ENCODE results near the gene NFATC2. TPM values are rescaled to one million over a fixed set of nuclear protein-coding genes. Genes with fewer than 3 reads are reported as not detected.

The NFATC2 gene
- total and polyA plus RNA-seq, 2 of the 8 experiments (the other 6 are each of a cell fraction or from before 2014, with no cell fraction given), result 0.27 to 0.91 TPM

- Histone ChIP-seq H4K91ac (replicated peaks; ENCODE audit: insufficient read length, low read length) (no peak overlapping the region), H2BK15ac (ENCODE audit: low read length) (no peak overlapping the region), H2AFZ (ENCODE audit: low read length) (no peak overlapping the region), H3K18ac (ENCODE audit: extremely low read depth, low read length) (no peak overlapping the region), H3K4me2 (ENCODE audit: insufficient read depth in 1 of 2, low read depth in 2 of 2, low read length in 2 of 2) (no peak overlapping the region), H4K5ac (ENCODE audit: insufficient read length, low read depth, low read length) (no peak overlapping the region), H3K27me3 (replicated peaks in 1 of 4; ENCODE audit: control insufficient read depth in 3 of 4, extremely low read depth in 1 of 4, insufficient read depth in 3 of 4, low read length in 3 of 4) (no peaks in the 10 kb centered on the region; a peak in 1 of 7 replicates), H3K14ac (ENCODE audit: insufficient read length) (no peak overlapping the region), H2AK5ac (ENCODE audit: low read depth, low read length) (no peak overlapping the region), H3K9me3 (ENCODE audit: insufficient read depth in 2 of 2, low read depth in 1 of 2, low read length in 1 of 2) (no peaks in the 10 kb centered on the region), H3K4me3 (ENCODE audit: extremely low read depth in 1 of 4, insufficient read depth in 2 of 4, low read depth in 3 of 4, low read length in 4 of 4) (no peak overlapping the region), H2BK20ac (ENCODE audit: low read length) (no peak overlapping the region), H3K9ac (replicated peaks in 1 of 4; ENCODE audit: extremely low read depth in 1 of 4, low read depth in 3 of 4, low read length in 3 of 4) (no peak overlapping the region), H3K4me1 (replicated peaks in 1 of 4; ENCODE audit: control insufficient read depth in 3 of 4, insufficient read depth in 4 of 4, low read length in 3 of 4) (peaks cover 2 to 15% (median 8%) of the 10 kb centered on the region in 4 experiments; a peak in 5 of 7 replicates), H2BK120ac (replicated peaks; ENCODE audit: low read depth, low read length) (no peak overlapping the region), H4K20me1 (replicated peaks in 1 of 2; ENCODE audit: control insufficient read depth in 1 of 2, insufficient read depth in 2 of 2, low read length in 2 of 2) (no peaks in the 10 kb centered on the region), H3K36me3 (ENCODE audit: control insufficient read depth in 2 of 4, insufficient read depth in 4 of 4, low read length in 3 of 4) (no peaks in the 10 kb centered on the region), H4K8ac (ENCODE audit: extremely low read depth, insufficient read depth, low read length) (no peak overlapping the region), H3K23me2 (ENCODE audit: low read depth, low read length) (no peaks in the 10 kb centered on the region), H3K56ac (replicated peaks; ENCODE audit: insufficient read length, low read depth, low read length) (no peak overlapping the region), H2BK5ac (ENCODE audit: low read depth, low read length) (no peak overlapping the region), H3K79me1 (ENCODE audit: low read depth, low read length) (no peaks in the 10 kb centered on the region), H3K79me2 (ENCODE audit: control insufficient read depth in 1 of 2, insufficient read depth in 2 of 2, low read length in 2 of 2) (no peaks in the 10 kb centered on the region), H2BK12ac (ENCODE audit: low read depth, low read length) (no peak overlapping the region), H3K23ac (ENCODE audit: insufficient read length) (no peak overlapping the region), H3K27ac (ENCODE audit: low read depth, low read length) (no peak overlapping the region), H3K4ac (replicated peaks; ENCODE audit: insufficient read length, low read depth, low read length) (no peak overlapping the region)
- TF ChIP-seq POU5F1 (IDR thresholded peaks at IDR 0.05; ENCODE audit: low read depth, low read length), result no peak
- TF ChIP-seq KDM4A (IDR thresholded peaks at IDR 0.05; ENCODE audit: low read depth, low read length, severe bottlenecking), result no peak
- no peak for TF ChIP-seq MAX (IDR thresholded peaks at IDR 0.05)
- TF ChIP-seq CEBPB (IDR thresholded peaks at IDR 0.05; ENCODE audit: low read depth, low read length), result no peak
- no peak for TF ChIP-seq RAD21 (IDR thresholded peaks at IDR 0.05 in 1 of 2, conservative IDR thresholded peaks at IDR 0.05 in 1 of 2; ENCODE audit: low read depth in 2 of 2, low read length in 2 of 2)
- TF ChIP-seq SP1 (IDR thresholded peaks at IDR 0.05; ENCODE audit: low read depth, low read length), result no peak
- no peak for TF ChIP-seq SIN3A (conservative IDR thresholded peaks at IDR 0.05 in 1 of 2, IDR thresholded peaks at IDR 0.05 in 1 of 2; ENCODE audit: low read depth in 1 of 2, low read length in 2 of 2)
- TF ChIP-seq GTF2F1 (IDR thresholded peaks at IDR 0.05; ENCODE audit: borderline replicate concordance, low read depth, low read length), result no peak
- TF ChIP-seq RFX5 (IDR thresholded peaks at IDR 0.05; ENCODE audit: borderline replicate concordance, low read depth, low read length), result no peak
- TF ChIP-seq BACH1 (IDR thresholded peaks at IDR 0.05; ENCODE audit: low read length), result no peak
- TF ChIP-seq ZNF274 (IDR thresholded peaks at IDR 0.05; ENCODE audit: borderline replicate concordance, extremely low read depth, low read length), result no peak
- no peak for TF ChIP-seq POLR2A (IDR thresholded peaks at IDR 0.05; ENCODE audit: control extremely low read depth in 1 of 2, low read depth in 2 of 2, low read length in 2 of 2)
- TF ChIP-seq SP4 (IDR thresholded peaks at IDR 0.05; ENCODE audit: low read length), result no peak
- TF ChIP-seq ATF3 (IDR thresholded peaks at IDR 0.05; ENCODE audit: insufficient read depth, low read depth, low read length), result no peak
- WGBS, 2 experiments (ENCODE audit: extremely low coverage in 1 of 2, insufficient coverage in 1 of 2, insufficient read length in 1 of 2, insufficient replicate concordance in 2 of 2, low coverage in 1 of 2, low lambda C conversion rate in 2 of 2, missing lambda C conversion rate in 1 of 2), result 89% methylated on average over 1 of the region's 1 CpG; no CpG with 5 or more reads in 1 of the 2 experiments
- CTCF ChIA-PET (ENCODE audit: partially characterized antibody), result interaction anchor here (2.1 kb wide), 1 partner anchor 20 kb away, joined by 7 read pairs; no protein-coding TSS in a partner anchor
- DNase-seq (ENCODE audit: low read depth in 1 of 2, low spot score in 2 of 2) (no peak), FAIRE-seq (no peak)
- POLR2A ChIA-PET (ENCODE audit: partially characterized antibody), result interaction anchor here (1.8 kb wide), 1 partner anchor 12 kb away, joined by 4 read pairs; no protein-coding TSS in a partner anchor
Measured at GRCh38 chr20:51391926-51392325, 150.6 kb downstream of the NFATC2 start.
